Measurements from ENCODE around the gene BUB3.
"Not testable (repeated sequence)": the region's sequence is repeated elsewhere in the genome, so short reads cannot be mapped to it uniquely, and the experiment has no call there.

The BUB3 gene

DNA sequence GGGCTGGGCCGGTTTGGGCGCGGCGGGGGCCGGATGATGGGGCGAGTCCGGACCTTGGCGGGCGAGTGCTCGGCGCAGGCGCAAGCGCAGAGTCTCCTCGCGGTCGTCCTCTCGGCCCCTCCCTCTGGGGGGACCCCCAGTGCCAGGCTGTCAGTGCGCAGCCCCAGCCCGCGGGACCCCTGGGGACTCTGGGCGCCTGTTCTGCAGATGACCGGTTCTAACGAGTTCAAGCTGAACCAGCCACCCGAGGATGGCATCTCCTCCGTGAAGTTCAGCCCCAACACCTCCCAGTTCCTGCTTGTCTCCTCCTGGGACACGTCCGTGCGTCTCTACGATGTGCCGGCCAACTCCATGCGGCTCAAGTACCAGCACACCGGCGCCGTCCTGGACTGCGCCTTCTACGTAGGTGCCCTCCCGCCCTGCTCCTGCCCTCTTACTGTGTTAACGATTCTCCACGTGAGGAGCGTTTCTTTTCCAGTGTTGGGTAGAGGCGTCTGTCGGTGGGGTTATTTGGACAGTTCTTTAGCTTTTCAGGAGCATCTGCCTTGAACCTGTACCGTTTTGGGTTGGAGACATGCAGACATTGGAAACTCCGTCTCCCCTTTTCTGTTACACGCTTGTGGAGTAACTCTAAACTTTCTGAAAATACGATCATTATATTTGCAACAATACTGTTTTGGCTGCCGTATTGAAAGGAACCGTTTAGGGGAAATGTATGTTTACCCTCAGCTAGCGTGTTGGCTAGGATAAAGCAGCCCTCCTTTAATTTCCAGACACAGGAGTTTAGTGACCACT lies 706 bp downstream of the BUB3 start:
- DNase-seq: no peak

GRCh38 chr10:123156078-123156477 lies 1.9 kb downstream of the BUB3 start:
- no peak for DNase-seq

DNA sequence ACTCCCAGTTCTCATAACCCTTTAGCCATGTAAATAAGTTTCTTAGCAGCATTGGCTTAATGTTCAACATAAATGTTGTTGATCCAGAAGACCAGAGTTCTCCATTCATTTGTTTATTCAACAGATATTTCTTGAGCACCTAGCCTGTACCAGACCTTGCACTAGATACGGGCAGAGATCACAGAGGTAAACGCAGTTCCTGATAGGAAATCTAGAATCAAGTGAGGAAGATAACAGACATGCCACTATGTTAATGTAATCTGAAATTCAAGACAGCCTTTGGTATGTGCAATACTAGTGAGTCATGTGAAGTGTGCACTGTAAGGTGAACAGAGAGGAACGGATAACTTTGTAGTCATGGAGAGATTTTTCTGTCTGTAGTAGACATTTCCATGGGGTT lies 3.0 kb downstream of the BUB3 start:
- no peak for DNase-seq

GRCh38 chr10:123158682-123159081 lies 4.5 kb downstream of the BUB3 start:
- DNase-seq: no peak

DNA sequence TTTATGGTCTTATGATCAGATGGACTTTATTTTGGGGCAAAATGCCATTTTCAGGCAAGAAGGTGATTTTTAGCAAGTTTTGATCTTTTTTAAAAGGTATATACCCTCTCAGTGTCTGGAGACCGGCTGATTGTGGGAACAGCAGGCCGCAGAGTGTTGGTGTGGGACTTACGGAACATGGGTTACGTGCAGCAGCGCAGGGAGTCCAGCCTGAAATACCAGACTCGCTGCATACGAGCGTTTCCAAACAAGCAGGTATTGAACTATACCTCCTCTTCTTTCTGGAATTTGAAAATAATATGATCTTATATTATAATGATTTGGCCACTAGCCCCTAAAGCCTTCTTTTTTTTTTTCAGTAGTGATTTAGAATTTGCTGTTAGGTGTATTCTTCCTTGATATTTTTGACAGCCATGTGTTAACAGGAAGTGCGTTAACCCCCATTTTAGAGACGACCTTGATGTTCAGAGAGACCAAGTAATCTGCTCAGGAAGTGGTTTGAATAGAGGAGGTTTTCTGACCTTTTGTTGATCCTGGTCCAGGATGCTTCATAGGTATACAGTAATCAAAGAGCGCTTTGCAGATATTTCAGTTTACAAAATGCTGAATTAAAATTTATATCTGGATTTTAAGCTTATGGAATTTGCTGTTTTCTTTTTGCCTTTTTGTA lies 6.2 kb downstream of the BUB3 start:
- DNase-seq: no peak

- DNase-seq: no peak
Observed at GRCh38 chr10:123164319-123164718, 10.1 kb downstream of the BUB3 start.

DNA sequence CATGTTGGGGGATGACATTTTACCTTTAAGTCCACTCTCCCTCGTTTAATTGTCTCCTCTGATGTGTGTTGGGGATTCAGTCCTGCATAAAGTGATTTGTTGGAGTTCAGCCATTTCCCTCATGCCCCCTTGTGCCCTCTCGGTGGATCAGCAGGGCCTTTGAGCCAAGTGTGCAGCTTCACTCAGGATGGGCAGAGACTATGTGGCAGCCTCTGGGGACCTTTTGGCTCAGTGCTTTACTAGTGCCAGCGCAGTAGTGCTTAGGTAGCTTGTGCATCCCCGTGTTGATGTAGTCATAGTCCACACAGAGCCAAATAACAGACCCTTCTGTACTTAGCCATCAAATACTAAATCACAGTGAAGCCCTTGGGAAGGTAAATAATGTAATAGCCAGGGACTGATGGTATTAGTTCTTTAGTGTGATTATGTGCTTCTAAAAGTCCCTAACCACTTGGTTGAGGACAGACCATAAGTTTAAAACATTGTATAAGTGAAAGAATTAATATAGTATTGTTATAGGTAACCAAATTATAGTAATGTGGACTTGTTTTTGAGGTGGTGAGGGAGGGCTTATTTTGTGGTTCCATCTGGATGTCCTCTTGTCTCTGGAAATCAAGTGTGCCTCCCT lies 11.4 kb downstream of the BUB3 start:
- DNase-seq: no peak

- no peak for DNase-seq
Observed at GRCh38 chr10:123166618-123167017, 12.4 kb downstream of the BUB3 start.

GRCh38 chr10:123170961-123171360 lies 16.8 kb downstream of the BUB3 start:
- DNase-seq: no peak

DNA sequence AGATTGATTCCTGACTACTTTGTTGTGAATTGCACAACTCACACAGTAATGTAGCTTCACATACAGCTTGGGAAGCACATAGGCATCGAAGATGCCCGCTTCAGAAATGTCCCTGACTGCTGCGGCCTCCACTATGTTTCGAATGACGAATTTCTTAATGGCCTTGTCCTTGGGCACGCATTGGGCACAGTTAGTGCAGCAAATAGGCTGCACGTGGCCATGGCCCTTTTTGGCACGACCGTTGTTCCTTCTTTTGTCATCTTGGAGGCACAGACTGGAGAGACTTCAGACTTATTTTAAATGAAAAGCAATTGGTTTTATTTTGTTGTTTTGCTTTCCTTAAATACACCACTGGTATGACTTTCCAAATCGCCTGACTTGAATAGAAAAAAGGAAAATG lies 17.4 kb downstream of the BUB3 start:
- DNase-seq: not testable (repeated sequence)

GRCh38 chr10:123175389-123176387 lies 21.5 kb downstream of the BUB3 start:
- no peak for DNase-seq

DNA sequence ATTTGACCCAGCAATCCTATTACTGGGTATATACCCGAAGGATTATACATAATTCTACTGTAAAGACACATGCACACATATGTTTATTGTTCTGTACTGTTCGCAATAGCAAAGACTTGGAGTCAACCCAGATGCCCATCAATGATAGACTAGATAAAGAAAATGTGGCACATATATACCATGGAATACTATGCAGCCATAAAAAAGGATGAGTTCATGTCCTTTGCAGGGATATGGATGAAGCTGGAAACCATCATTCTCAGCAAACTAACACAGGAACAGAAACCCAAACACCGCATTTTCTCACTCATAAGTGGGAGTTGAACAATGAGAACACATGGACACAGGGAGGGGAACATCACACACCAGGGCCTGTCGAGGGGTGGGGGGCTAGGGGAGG lies 24.2 kb downstream of the BUB3 start:
- not testable (repeated sequence) for DNase-seq

DNA sequence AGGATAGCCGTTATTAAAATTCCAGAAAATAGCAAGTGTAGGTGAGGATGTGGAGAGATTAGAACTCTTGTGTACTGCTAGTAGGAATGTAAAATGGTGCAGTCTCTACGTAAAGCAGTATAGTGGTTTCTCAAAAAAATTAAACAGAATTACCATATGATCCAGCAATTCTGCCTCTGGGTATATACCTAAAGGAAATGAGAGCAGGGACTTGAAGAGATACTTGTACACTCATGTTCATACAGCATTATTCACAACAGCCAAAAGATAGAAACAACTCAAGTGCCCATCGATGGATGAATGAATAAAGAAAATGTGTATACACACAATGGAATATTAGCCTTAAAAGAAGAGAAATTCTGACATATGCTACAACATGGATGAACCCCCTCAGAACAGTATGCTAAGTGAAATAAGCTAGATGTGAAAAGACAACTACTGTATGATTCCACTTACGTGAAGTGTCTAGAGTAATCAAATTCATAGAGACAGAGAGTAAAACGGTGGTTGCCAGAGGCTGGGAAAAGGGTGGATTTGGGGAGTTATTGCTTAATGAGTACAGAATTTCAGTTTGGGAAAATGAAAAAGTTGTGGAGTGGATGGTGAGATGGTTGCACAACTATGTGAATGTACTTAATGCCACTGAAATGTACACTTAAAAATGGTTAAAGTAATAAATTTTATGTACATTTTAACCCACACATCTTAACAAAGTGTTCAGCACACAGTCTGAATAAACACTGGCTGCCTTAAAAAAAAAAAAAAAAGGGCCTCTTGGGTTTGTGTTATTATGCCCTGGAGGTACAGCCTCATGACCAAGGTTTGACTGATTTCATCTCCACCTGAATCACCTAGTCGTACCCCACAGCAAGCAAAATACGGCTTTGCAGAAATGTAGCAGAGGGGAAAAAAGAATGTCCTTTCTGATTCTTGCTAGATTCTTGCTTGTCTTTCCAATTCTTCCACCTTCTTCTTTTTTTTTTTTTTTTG lies 26.2 kb downstream of the BUB3 start:
- no peak for DNase-seq

GRCh38 chr10:123183724-123184123 lies 29.5 kb downstream of the BUB3 start:
- no peak for DNase-seq

DNA sequence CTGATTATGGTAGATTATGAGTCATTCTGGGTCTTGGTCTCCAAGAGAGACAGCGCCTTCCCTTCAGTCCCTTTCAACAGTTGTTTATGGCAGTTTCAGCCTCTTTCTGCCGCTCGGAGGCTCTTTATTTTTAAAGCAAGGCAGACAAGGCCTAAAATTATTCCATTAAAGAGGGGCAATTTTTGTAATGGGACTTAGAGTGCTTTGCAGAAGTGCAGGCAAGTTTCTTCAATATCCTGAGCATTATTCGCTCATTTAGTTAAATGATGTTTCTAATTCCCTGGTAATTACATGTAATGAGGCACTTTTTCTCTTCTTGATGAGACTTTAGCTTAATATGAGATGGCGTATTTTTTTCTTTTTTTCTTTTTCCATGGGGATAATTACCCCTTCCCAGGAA lies 33.6 kb downstream of the BUB3 start:
- DNase-seq: no peak

- DNase-seq: no peak
Observed at GRCh38 chr10:123191886-123192285, 37.7 kb downstream of the BUB3 start.

- DNase-seq: no peak
Observed at GRCh38 chr10:123194056-123194455, 39.9 kb downstream of the BUB3 start.

- DNase-seq: no peak
Observed at GRCh38 chr10:123200531-123200930, 46.3 kb downstream of the BUB3 start.

DNA sequence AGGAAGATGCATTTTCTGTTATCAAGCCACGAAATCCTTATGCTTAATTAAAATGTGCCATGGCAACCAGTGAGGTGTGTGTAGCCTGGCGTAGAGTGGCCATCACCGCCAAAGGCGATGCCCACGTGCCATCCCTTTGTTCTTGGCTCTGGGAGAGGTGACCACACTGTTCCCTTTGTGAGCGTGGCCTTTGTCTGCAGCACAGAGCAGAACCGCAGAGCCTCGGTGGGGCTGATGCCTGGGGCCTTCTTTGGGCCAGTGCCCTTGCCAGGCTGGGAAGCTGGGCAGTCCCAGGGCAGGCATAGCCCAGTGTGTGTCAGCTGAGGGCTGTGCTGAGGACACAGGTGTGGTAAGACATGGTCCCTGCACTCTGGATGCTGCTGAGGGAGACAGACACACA lies 48.3 kb downstream of the BUB3 start:
- no peak for DNase-seq

- no peak for DNase-seq
Observed at GRCh38 chr10:123203393-123204126, 49.4 kb downstream of the BUB3 start.

- DNase-seq: no peak
Observed at GRCh38 chr10:123204127-123204461, 49.9 kb downstream of the BUB3 start.

All from NCI-H510A treated with DMSO at 0.1 percent for 48 hours (cell line).